ENCODE measurements around the gene PRH1.

- TF ChIP-seq POLR2AphosphoS5 (IDR thresholded peaks at IDR 0.05; ENCODE audit: low read depth, low read length) (no peak), TAF1 (IDR thresholded peaks at IDR 0.05; ENCODE audit: borderline replicate concordance, insufficient read depth, low read length) (no peak), REST (IDR thresholded peaks at IDR 0.05; ENCODE audit: insufficient read depth in 1 of 2, low read depth in 2 of 2, low read length in 2 of 2) (no peak), FOXP2 (optimal IDR thresholded peaks at IDR 0.05; ENCODE audit: borderline replicate concordance, extremely low read depth, extremely low read length, insufficient read depth) (no peak)
Observed at GRCh38 chr12:10919809-10920208, 35.8 kb upstream of the PRH1 start.

Data from PFSK-1 (cell line).